K562 (cell line): ENCODE data around the gene GCNT2. TPM values are rescaled to one million over a fixed set of nuclear protein-coding genes. Genes with fewer than 3 reads are reported as not detected.
A peak's percentile ranks its signal among the peaks of the same experiment; 100 is the strongest.

ENCODE experiments used
- CBX5 ChIP-seq: IDR thresholded peaks from 2 replicates; pipeline ENCODE4 v1.6.1; 2014; ENCODE audit warnings: low read depth, borderline replicate concordance
- DEAF1 ChIP-seq: fragments of 450-650 bp; formaldehyde crosslinking; IDR thresholded peaks from 2 replicates; pipeline ENCODE4 v1.4.0; 2020; ENCODE audit warnings: mild to moderate bottlenecking, moderate library complexity
- E2F8 ChIP-seq: fragments of 450-650 bp; IDR thresholded peaks from 2 replicates; pipeline ENCODE4 v1.7.1; 2018; ENCODE audit warnings: mild to moderate bottlenecking, low read depth; ENCODE audit not compliant: partially characterized antibody
- ELK3 ChIP-seq: fragments of 450-650 bp; formaldehyde crosslinking; IDR thresholded peaks from 2 replicates; pipeline ENCODE4 v1.4.0; 2020; ENCODE audit warnings: mild to moderate bottlenecking
- ETV5 ChIP-seq: sonication (generic); formaldehyde crosslinking; IDR thresholded peaks from 2 replicates; pipeline ENCODE4 v1.4.0; 2020; ENCODE audit warnings: low read depth, mild to moderate bottlenecking, missing genetic modification reagents
- HBP1 ChIP-seq: fragments of 450-650 bp; formaldehyde crosslinking; IDR thresholded peaks from 2 replicates; pipeline ENCODE4 v1.4.0; 2022; ENCODE audit warnings: missing genetic modification characterization
- HLTF ChIP-seq: fragments of 450-650 bp; IDR thresholded peaks from 2 replicates; pipeline ENCODE4 v1.6.1; 2016
- HMG20A ChIP-seq: fragments of 450-650 bp; formaldehyde crosslinking; conservative IDR thresholded peaks from 2 replicates; pipeline ENCODE4 v1.4.0; 2020; ENCODE audit warnings: mild to moderate bottlenecking, mixed read lengths
- HMG20B ChIP-seq: fragments of 250-450 bp; sonication (Bioruptor Pico); IDR thresholded peaks from 2 replicates; pipeline ENCODE4 v1.5.0; 2021; ENCODE audit warnings: mild to moderate bottlenecking
- HMGN3 ChIP-seq: IDR thresholded peaks from 2 replicates; pipeline ENCODE4 v1.6.1; 2011; ENCODE audit warnings: borderline replicate concordance, low read depth, mild to moderate bottlenecking, mixed read lengths, low read length; ENCODE audit not compliant: insufficient read length; ENCODE audit errors: extremely low read depth
- MCM5 ChIP-seq: fragments of 450-650 bp; IDR thresholded peaks from 2 replicates; pipeline ENCODE4 v1.6.1; 2016; ENCODE audit warnings: low read depth
- RUNX1 ChIP-seq: sonication (generic); IDR thresholded peaks from 2 replicates; pipeline ENCODE4 v1.6.1; 2016; ENCODE audit warnings: antibody characterized with exemption, low read depth
- SRF ChIP-seq, 2 experiments: fragments of 250-450, 450-650 bp in 1 of 2; sonication (Bioruptor Pico) in 1 of 2; sonication (generic) in 1 of 2; formaldehyde crosslinking; IDR thresholded peaks; 2 replicates each; pipeline versions ENCODE4 v1.5.0 to v1.5.1; 2020 to 2022; ENCODE audit warnings: mild to moderate bottlenecking in 1 of 2, missing genetic modification reagents in 1 of 2
- TEAD2 ChIP-seq: fragments of 450-650 bp; IDR thresholded peaks from 2 replicates; pipeline ENCODE4 v1.6.1; 2016; ENCODE audit warnings: missing genetic modification characterization, control low read depth, missing compliant biosample characterization
- ZEB2 ChIP-seq: fragments of 450-650 bp; IDR thresholded peaks from 2 replicates; pipeline ENCODE4 v1.6.1; 2016
- ZKSCAN8 ChIP-seq: fragments of 200-800 bp; sonication (Bioruptor generic); IDR thresholded peaks from 2 replicates; pipeline ENCODE4 v1.6.1; 2016; ENCODE audit warnings: missing genetic modification characterization, missing compliant biosample characterization
- ZNF165 ChIP-seq: fragments of 250-450 bp; sonication (Bioruptor Pico); IDR thresholded peaks from 2 replicates; pipeline ENCODE4 v1.4.0; 2020; ENCODE audit warnings: borderline replicate concordance
- ZNF311 ChIP-seq: fragments of 250-450 bp; sonication (Bioruptor Pico); IDR thresholded peaks from 2 replicates; pipeline ENCODE4 v1.4.0; 2020; ENCODE audit warnings: mild to moderate bottlenecking, moderate library complexity
- ZNF583 ChIP-seq: fragments of 250-450 bp; sonication (Bioruptor Pico); IDR thresholded peaks from 2 replicates; pipeline ENCODE4 v1.4.0; 2020
- ZNF644 ChIP-seq: fragments of 200-800 bp; sonication (Bioruptor generic); IDR thresholded peaks from 2 replicates; pipeline ENCODE4 v1.6.1; 2016; ENCODE audit warnings: low read depth, missing genetic modification characterization, missing compliant biosample characterization
- ZNF764 ChIP-seq: fragments of 250-450 bp; sonication (Bioruptor Pico); IDR thresholded peaks from 2 replicates; pipeline ENCODE4 v1.4.0; 2020; ENCODE audit warnings: low read depth, mild to moderate bottlenecking, moderate library complexity
- ZNF778 ChIP-seq: fragments of 450-650 bp; formaldehyde crosslinking; IDR thresholded peaks from 2 replicates; pipeline ENCODE4 v1.4.0; 2020; ENCODE audit warnings: mild to moderate bottlenecking, moderate library complexity
- ZSCAN29 ChIP-seq: fragments of 450-650 bp; IDR thresholded peaks from 2 replicates; pipeline ENCODE4 v1.6.1; 2017
- polyA plus RNA-seq, 8 experiments: library from polyadenylated mRNA; depleted of rRNA in 4 of 8; stranded (reverse) in 5 of 8; unstranded in 3 of 8; fragments of >200 nt; fragmentation: Nextera tagmentation in 2 of 8; fragmentation: Illumina TruSeq in 1 of 8; extraction: Ambion mirVana in 2 of 8; extraction: Trizol in 1 of 8; gene quantifications; 2 replicates each; pipeline versions ENCODE4 v1.2.1 to v1.2.3, GENCODE V29; 2011 to 2014; ENCODE audit warnings: inconsistent platforms in 1 of 8, missing spikeins in 1 of 8
- total RNA-seq, 7 experiments: library from RNA; depleted of rRNA in 6 of 7; stranded (reverse); fragments of >200 nt in 6 of 7; fragmentation: Illumina TruSeq in 2 of 7; extraction: Trizol in 2 of 7; gene quantifications; 2 replicates each; pipeline versions ENCODE4 v1.2.1 to v1.2.3, GENCODE V29; 2011 to 2021; ENCODE audit warnings: low replicate concordance in 1 of 7

The GCNT2 gene
- total and polyA plus RNA-seq, 9 of the 15 experiments (the other 6 are each of a cell fraction or from before 2014, with no cell fraction given), result 0.78 to 2.6 (median 1.6) TPM

DNA sequence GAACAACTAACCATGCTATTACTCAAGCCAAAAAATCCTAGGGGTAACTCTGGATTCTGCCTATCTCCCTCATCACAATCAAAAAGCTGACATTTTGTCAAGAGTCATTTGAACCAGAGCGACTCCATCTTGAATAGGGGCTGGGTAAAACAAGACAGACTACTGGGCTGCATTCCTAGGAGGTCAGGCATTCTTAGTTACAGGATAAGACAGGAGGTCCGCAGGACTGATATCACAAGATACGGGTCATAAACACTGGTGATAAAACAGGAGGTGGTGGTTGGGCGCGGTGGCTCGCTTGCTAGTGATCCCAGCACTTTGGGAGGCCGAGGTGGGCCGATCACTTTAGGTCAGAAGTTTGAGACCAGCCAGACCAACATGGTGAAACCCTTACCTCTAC, 141.1 kb downstream of the GCNT2 start (continued):
- peak; percentile 79; the same call in 1 of the 2 replicates for TF ChIP-seq HMG20B (CRISPR knock-in tag)
- TF ChIP-seq HMG20A (CRISPR knock-in tag), result peak; percentile 79
- TF ChIP-seq ZNF311 (CRISPR knock-in tag), result peak; percentile 85
- no peak for TF ChIP-seq ZNF778 (CRISPR knock-in tag)
- TF ChIP-seq ZNF644 (tag), result peak; percentile 86; the same call in 1 of the 2 replicates
- TF ChIP-seq HLTF, result no peak
- peak; percentile 79; the same call in 1 of the 2 replicates for TF ChIP-seq ZKSCAN8 (CRISPR knock-in tag)
- TF ChIP-seq RUNX1, result no peak
- TF ChIP-seq CBX5, result no peak
- no peak for TF ChIP-seq MCM5
- TF ChIP-seq ZNF583, result peak; percentile 95; the same call in 1 of the 2 replicates
- 0 out of 2 replicates have a peak, but pooled peaks have one; percentile 60 for TF ChIP-seq HBP1 (CRISPR knock-in tag)
- TF ChIP-seq DEAF1 (CRISPR knock-in tag), result no peak
- TF ChIP-seq ZEB2, result no peak
- 0 out of 2 replicates have a peak, but pooled peaks have one; percentile 27 for TF ChIP-seq ZNF165 (CRISPR knock-in tag)
- TF ChIP-seq TEAD2 (tag), result peak; percentile 68; the same call in 1 of the 2 replicates
- peak; percentile 76; the same call in 1 of the 2 replicates for TF ChIP-seq ELK3 (CRISPR knock-in tag)
- TF ChIP-seq ETV5 (CRISPR knock-in tag), result no peak
- no peak for TF ChIP-seq E2F8
- no peak for TF ChIP-seq SRF (CRISPR knock-in tag; IDR thresholded peaks at IDR 0.05)
- no peak for TF ChIP-seq ZSCAN29
- TF ChIP-seq ZNF764 (CRISPR knock-in tag), result 0 out of 2 replicates have a peak, but pooled peaks have one; percentile 20
- no peak for TF ChIP-seq HMGN3
